ENCODE results near the gene KRTAP12-4.

GRCh38 chr21:44656868-44657267 is 2.4 kb upstream of the KRTAP12-4 start:
- TF ChIP-seq YY1 (IDR thresholded peaks at IDR 0.05; ENCODE audit: insufficient read depth, insufficient read length) (no peak), ZNF274 (IDR thresholded peaks at IDR 0.05; ENCODE audit: low read depth, low read length) (no peak), SUZ12 (IDR thresholded peaks at IDR 0.05; ENCODE audit: extremely low read depth, insufficient read depth, insufficient read length) (no peak)
